ENCODE results near the gene CDH5. TPM values are rescaled to one million over a fixed set of nuclear protein-coding genes. Genes with fewer than 3 reads are reported as not detected.

The CDH5 gene
- total RNA-seq, 1 experiment from 2014 or later = 0.28 TPM

DNA sequence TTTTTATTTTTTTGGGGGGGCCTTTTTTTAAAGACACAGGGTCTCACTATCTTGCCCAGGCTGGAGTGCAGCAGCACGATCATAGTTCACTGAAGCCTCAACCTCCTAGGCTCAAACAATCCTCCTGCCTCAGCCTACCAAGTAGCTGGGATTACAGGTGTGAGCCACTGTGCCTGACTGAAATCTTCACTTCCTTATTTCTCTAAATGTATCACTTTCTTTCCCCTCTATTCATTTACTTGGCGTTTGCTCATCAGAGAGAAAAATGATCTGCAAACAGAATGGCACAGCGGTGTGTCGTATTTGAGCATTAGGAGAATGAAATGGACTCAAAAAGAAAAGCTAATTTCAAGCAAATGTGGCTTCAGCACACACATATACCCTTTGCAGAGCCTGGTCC, 44.3 kb upstream of the CDH5 start:
- TF ChIP-seq CREM (CRISPR knock-in tag; IDR thresholded peaks at IDR 0.05) (no peak), CBFB (CRISPR knock-in tag; IDR thresholded peaks at IDR 0.05; ENCODE audit: low read depth) (no peak), SOX15 (CRISPR knock-in tag; IDR thresholded peaks at IDR 0.05) (no peak), ESRRA (CRISPR knock-in tag; IDR thresholded peaks at IDR 0.05; ENCODE audit: borderline replicate concordance) (no peak), FOXK1 (CRISPR knock-in tag; IDR thresholded peaks at IDR 0.05) (no peak), SP1 (CRISPR knock-in tag; conservative IDR thresholded peaks at IDR 0.05) (no peak), ZNF671 (CRISPR knock-in tag; IDR thresholded peaks at IDR 0.05) (no peak), GABPB1 (CRISPR knock-in tag; IDR thresholded peaks at IDR 0.05) (no peak), NR1H2 (CRISPR knock-in tag; IDR thresholded peaks at IDR 0.05) (no peak), MXD4 (CRISPR knock-in tag; IDR thresholded peaks at IDR 0.05; ENCODE audit: borderline replicate concordance) (no peak), RELA (CRISPR knock-in tag; IDR thresholded peaks at IDR 0.05; ENCODE audit: borderline replicate concordance) (no peak)
- TF ChIP-seq, protein P1, sequence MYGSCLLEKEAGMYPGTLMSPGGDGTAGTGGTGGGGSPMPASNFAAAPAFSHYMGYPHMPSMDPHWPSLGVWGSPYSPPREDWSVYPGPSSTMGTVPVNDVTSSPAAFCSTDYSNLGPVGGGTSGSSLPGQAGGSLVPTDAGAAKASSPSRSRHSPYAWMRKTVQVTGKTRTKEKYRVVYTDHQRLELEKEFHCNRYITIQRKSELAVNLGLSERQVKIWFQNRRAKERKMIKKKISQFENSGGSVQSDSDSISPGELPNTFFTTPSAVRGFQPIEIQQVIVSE (CRISPR knock-in tag; IDR thresholded peaks at IDR 0.05; ENCODE audit: borderline replicate concordance) = no peak
- TF ChIP-seq, protein P2, sequence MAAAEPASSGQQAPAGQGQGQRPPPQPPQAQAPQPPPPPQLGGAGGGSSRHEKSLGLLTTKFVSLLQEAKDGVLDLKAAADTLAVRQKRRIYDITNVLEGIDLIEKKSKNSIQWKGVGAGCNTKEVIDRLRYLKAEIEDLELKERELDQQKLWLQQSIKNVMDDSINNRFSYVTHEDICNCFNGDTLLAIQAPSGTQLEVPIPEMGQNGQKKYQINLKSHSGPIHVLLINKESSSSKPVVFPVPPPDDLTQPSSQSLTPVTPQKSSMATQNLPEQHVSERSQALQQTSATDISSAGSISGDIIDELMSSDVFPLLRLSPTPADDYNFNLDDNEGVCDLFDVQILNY (CRISPR knock-in tag; IDR thresholded peaks at IDR 0.05) = no peak
- TF ChIP-seq, protein P3, sequence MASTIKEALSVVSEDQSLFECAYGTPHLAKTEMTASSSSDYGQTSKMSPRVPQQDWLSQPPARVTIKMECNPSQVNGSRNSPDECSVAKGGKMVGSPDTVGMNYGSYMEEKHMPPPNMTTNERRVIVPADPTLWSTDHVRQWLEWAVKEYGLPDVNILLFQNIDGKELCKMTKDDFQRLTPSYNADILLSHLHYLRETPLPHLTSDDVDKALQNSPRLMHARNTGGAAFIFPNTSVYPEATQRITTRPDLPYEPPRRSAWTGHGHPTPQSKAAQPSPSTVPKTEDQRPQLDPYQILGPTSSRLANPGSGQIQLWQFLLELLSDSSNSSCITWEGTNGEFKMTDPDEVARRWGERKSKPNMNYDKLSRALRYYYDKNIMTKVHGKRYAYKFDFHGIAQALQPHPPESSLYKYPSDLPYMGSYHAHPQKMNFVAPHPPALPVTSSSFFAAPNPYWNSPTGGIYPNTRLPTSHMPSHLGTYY (CRISPR knock-in tag; IDR thresholded peaks at IDR 0.05) = no peak
- TF ChIP-seq, protein P4, sequence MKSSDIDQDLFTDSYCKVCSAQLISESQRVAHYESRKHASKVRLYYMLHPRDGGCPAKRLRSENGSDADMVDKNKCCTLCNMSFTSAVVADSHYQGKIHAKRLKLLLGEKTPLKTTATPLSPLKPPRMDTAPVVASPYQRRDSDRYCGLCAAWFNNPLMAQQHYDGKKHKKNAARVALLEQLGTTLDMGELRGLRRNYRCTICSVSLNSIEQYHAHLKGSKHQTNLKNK (CRISPR knock-in tag; IDR thresholded peaks at IDR 0.05) = no peak
- TF ChIP-seq, protein P5, sequence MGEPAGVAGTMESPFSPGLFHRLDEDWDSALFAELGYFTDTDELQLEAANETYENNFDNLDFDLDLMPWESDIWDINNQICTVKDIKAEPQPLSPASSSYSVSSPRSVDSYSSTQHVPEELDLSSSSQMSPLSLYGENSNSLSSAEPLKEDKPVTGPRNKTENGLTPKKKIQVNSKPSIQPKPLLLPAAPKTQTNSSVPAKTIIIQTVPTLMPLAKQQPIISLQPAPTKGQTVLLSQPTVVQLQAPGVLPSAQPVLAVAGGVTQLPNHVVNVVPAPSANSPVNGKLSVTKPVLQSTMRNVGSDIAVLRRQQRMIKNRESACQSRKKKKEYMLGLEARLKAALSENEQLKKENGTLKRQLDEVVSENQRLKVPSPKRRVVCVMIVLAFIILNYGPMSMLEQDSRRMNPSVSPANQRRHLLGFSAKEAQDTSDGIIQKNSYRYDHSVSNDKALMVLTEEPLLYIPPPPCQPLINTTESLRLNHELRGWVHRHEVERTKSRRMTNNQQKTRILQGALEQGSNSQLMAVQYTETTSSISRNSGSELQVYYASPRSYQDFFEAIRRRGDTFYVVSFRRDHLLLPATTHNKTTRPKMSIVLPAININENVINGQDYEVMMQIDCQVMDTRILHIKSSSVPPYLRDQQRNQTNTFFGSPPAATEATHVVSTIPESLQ (CRISPR knock-in tag; IDR thresholded peaks at IDR 0.05) = no peak
- TF ChIP-seq, protein P6, sequence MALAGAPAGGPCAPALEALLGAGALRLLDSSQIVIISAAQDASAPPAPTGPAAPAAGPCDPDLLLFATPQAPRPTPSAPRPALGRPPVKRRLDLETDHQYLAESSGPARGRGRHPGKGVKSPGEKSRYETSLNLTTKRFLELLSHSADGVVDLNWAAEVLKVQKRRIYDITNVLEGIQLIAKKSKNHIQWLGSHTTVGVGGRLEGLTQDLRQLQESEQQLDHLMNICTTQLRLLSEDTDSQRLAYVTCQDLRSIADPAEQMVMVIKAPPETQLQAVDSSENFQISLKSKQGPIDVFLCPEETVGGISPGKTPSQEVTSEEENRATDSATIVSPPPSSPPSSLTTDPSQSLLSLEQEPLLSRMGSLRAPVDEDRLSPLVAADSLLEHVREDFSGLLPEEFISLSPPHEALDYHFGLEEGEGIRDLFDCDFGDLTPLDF (CRISPR knock-in tag; IDR thresholded peaks at IDR 0.05) = no peak
- TF ChIP-seq, protein P7, sequence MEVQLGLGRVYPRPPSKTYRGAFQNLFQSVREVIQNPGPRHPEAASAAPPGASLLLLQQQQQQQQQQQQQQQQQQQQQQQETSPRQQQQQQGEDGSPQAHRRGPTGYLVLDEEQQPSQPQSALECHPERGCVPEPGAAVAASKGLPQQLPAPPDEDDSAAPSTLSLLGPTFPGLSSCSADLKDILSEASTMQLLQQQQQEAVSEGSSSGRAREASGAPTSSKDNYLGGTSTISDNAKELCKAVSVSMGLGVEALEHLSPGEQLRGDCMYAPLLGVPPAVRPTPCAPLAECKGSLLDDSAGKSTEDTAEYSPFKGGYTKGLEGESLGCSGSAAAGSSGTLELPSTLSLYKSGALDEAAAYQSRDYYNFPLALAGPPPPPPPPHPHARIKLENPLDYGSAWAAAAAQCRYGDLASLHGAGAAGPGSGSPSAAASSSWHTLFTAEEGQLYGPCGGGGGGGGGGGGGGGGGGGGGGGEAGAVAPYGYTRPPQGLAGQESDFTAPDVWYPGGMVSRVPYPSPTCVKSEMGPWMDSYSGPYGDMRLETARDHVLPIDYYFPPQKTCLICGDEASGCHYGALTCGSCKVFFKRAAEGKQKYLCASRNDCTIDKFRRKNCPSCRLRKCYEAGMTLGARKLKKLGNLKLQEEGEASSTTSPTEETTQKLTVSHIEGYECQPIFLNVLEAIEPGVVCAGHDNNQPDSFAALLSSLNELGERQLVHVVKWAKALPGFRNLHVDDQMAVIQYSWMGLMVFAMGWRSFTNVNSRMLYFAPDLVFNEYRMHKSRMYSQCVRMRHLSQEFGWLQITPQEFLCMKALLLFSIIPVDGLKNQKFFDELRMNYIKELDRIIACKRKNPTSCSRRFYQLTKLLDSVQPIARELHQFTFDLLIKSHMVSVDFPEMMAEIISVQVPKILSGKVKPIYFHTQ (CRISPR knock-in tag; IDR thresholded peaks at IDR 0.05) = no peak
- TF ChIP-seq, protein P8, sequence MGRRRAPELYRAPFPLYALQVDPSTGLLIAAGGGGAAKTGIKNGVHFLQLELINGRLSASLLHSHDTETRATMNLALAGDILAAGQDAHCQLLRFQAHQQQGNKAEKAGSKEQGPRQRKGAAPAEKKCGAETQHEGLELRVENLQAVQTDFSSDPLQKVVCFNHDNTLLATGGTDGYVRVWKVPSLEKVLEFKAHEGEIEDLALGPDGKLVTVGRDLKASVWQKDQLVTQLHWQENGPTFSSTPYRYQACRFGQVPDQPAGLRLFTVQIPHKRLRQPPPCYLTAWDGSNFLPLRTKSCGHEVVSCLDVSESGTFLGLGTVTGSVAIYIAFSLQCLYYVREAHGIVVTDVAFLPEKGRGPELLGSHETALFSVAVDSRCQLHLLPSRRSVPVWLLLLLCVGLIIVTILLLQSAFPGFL (CRISPR knock-in tag; IDR thresholded peaks at IDR 0.05; ENCODE audit: borderline replicate concordance) = no peak
- TF ChIP-seq, protein P9, sequence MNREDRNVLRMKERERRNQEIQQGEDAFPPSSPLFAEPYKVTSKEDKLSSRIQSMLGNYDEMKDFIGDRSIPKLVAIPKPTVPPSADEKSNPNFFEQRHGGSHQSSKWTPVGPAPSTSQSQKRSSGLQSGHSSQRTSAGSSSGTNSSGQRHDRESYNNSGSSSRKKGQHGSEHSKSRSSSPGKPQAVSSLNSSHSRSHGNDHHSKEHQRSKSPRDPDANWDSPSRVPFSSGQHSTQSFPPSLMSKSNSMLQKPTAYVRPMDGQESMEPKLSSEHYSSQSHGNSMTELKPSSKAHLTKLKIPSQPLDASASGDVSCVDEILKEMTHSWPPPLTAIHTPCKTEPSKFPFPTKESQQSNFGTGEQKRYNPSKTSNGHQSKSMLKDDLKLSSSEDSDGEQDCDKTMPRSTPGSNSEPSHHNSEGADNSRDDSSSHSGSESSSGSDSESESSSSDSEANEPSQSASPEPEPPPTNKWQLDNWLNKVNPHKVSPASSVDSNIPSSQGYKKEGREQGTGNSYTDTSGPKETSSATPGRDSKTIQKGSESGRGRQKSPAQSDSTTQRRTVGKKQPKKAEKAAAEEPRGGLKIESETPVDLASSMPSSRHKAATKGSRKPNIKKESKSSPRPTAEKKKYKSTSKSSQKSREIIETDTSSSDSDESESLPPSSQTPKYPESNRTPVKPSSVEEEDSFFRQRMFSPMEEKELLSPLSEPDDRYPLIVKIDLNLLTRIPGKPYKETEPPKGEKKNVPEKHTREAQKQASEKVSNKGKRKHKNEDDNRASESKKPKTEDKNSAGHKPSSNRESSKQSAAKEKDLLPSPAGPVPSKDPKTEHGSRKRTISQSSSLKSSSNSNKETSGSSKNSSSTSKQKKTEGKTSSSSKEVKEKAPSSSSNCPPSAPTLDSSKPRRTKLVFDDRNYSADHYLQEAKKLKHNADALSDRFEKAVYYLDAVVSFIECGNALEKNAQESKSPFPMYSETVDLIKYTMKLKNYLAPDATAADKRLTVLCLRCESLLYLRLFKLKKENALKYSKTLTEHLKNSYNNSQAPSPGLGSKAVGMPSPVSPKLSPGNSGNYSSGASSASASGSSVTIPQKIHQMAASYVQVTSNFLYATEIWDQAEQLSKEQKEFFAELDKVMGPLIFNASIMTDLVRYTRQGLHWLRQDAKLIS (CRISPR knock-in tag; IDR thresholded peaks at IDR 0.05; ENCODE audit: borderline replicate concordance) = no peak
- CTCF ChIA-PET = interaction anchor here (0.6 to 8.4 kb wide), 3 partner anchors 19 to 416 kb away, joined by 3 to 49 read pairs (median 4); no protein-coding TSS in a partner anchor
- H3K36me3 Mint-ChIP-seq = no peaks in the 10 kb centered on the region
- DNase-seq (ENCODE audit: low spot score) = no peak
- ATAC-seq = no peak
- no peaks in the 10 kb centered on the region; the same call in 1 of the 2 replicates for H3K27me3 Mint-ChIP-seq (ENCODE audit: low read depth)
- H3K4me1 Mint-ChIP-seq = peaks cover 17% of the 10 kb centered on the region
- H3K9me3 Mint-ChIP-seq = no peaks in the 10 kb centered on the region
- H3K27ac Mint-ChIP-seq = no peak overlapping the region
- no peak overlapping the region for H3K4me3 Mint-ChIP-seq
- POLR2A ChIA-PET = no interaction called here

All from WTC11 (cell line).